ENCODE measurements around the gene CUX1.

CUX1 gene

GRCh38 chr7:102234801-102235550, 417.6 kb downstream of the CUX1 start:
- no peak overlapping the region for H3K27ac ChIP-seq (ENCODE audit: low read depth, low read length)
- TF ChIP-seq EZH2phosphoT487 (IDR thresholded peaks at IDR 0.05; ENCODE audit: borderline replicate concordance, low read length) = no peak
- TF ChIP-seq CTCF (IDR thresholded peaks at IDR 0.05; ENCODE audit: low read depth, low read length, poor library complexity, severe bottlenecking) = no peak

GRCh38 chr7:102236102-102236501, 418.7 kb downstream of the CUX1 start:
- Histone ChIP-seq H3K9me3 (ENCODE audit: control insufficient read depth, insufficient read depth, low read length) (no peaks in the 10 kb centered on the region), H3K27me3 (ENCODE audit: control insufficient read depth, low read length) (no peaks in the 10 kb centered on the region), H4K20me1 (ENCODE audit: control insufficient read depth, insufficient read depth, low read depth, low read length) (no peaks in the 10 kb centered on the region), H3K4me2 (ENCODE audit: low read length) (no peak overlapping the region), H3K79me2 (ENCODE audit: control insufficient read depth, low read length) (no peaks in the 10 kb centered on the region), H3K27ac (ENCODE audit: low read depth, low read length) (no peak overlapping the region), H3K9me2 (replicated peaks; ENCODE audit: control insufficient read depth, low read length) (no peaks in the 10 kb centered on the region), H3K36me3 (ENCODE audit: control insufficient read depth, low read length) (peaks cover 77% of the 10 kb centered on the region), H3K4me1 (ENCODE audit: control insufficient read depth, low read length) (peaks cover 16% of the 10 kb centered on the region), H3K4me3 (ENCODE audit: low read length) (no peak overlapping the region), H3F3A (ENCODE audit: control insufficient read depth, insufficient read depth) (no peaks in the 10 kb centered on the region; the same call in 1 of the 2 replicates)
- TF ChIP-seq CTCF (IDR thresholded peaks at IDR 0.05; ENCODE audit: low read depth, low read length, poor library complexity, severe bottlenecking) (no peak), EZH2phosphoT487 (IDR thresholded peaks at IDR 0.05; ENCODE audit: borderline replicate concordance, low read length) (no peak)

More at GRCh38 chr7:102234801-102235550, 417.6 kb downstream of the CUX1 start:
- H3K9me3 ChIP-seq (ENCODE audit: control insufficient read depth, insufficient read depth, low read length) = no peaks in the 10 kb centered on the region
- no peaks in the 10 kb centered on the region for H3K9me2 ChIP-seq (replicated peaks; ENCODE audit: control insufficient read depth, low read length)
- no peaks in the 10 kb centered on the region for H3K27me3 ChIP-seq (ENCODE audit: control insufficient read depth, low read length)
- no peaks in the 10 kb centered on the region for H4K20me1 ChIP-seq (ENCODE audit: control insufficient read depth, insufficient read depth, low read depth, low read length)
- H3K4me1 ChIP-seq (ENCODE audit: control insufficient read depth, low read length) = peaks cover 9% of the 10 kb centered on the region
- H3K36me3 ChIP-seq (ENCODE audit: control insufficient read depth, low read length) = peaks cover 74% of the 10 kb centered on the region
- H3K4me3 ChIP-seq (ENCODE audit: low read length) = no peak overlapping the region
- H3F3A ChIP-seq (ENCODE audit: control insufficient read depth, insufficient read depth) = peaks cover 2% of the 10 kb centered on the region; the same call in 1 of the 2 replicates
- H3K79me2 ChIP-seq (ENCODE audit: control insufficient read depth, low read length) = no peaks in the 10 kb centered on the region
- H3K4me2 ChIP-seq (ENCODE audit: low read length) = no peak overlapping the region

- Histone ChIP-seq H3K27ac (ENCODE audit: low read depth, low read length) (no peak overlapping the region), H3K36me3 (ENCODE audit: control insufficient read depth, low read length) (peaks cover 81% of the 10 kb centered on the region), H4K20me1 (ENCODE audit: control insufficient read depth, insufficient read depth, low read depth, low read length) (no peaks in the 10 kb centered on the region), H3F3A (ENCODE audit: control insufficient read depth, insufficient read depth) (no peaks in the 10 kb centered on the region; the same call in 1 of the 2 replicates), H3K9me3 (ENCODE audit: control insufficient read depth, insufficient read depth, low read length) (no peaks in the 10 kb centered on the region), H3K27me3 (ENCODE audit: control insufficient read depth, low read length) (no peaks in the 10 kb centered on the region), H3K9me2 (replicated peaks; ENCODE audit: control insufficient read depth, low read length) (no peaks in the 10 kb centered on the region), H3K79me2 (ENCODE audit: control insufficient read depth, low read length) (no peaks in the 10 kb centered on the region), H3K4me2 (ENCODE audit: low read length) (no peak overlapping the region), H3K4me3 (ENCODE audit: low read length) (no peak overlapping the region), H3K4me1 (ENCODE audit: control insufficient read depth, low read length) (peaks cover 16% of the 10 kb centered on the region)
- no peak for TF ChIP-seq EZH2phosphoT487 (IDR thresholded peaks at IDR 0.05; ENCODE audit: borderline replicate concordance, low read length)
- TF ChIP-seq CTCF (IDR thresholded peaks at IDR 0.05; ENCODE audit: low read depth, low read length, poor library complexity, severe bottlenecking) = peak; percentile 98
Observed at GRCh38 chr7:102236592-102237287, 419.3 kb downstream of the CUX1 start.
